EH (cell line): ENCODE measurements around the gene PAMR1.

ENCODE experiments used
- DNase-seq: peaks from one replicate; pipeline ENCODE4 v3.0.0-alpha.2; 2015; ENCODE audit warnings: low read depth

The PAMR1 gene

GRCh38 chr11:35454362-35454761, 71.1 kb downstream of the PAMR1 start:
- no peak for DNase-seq

DNA sequence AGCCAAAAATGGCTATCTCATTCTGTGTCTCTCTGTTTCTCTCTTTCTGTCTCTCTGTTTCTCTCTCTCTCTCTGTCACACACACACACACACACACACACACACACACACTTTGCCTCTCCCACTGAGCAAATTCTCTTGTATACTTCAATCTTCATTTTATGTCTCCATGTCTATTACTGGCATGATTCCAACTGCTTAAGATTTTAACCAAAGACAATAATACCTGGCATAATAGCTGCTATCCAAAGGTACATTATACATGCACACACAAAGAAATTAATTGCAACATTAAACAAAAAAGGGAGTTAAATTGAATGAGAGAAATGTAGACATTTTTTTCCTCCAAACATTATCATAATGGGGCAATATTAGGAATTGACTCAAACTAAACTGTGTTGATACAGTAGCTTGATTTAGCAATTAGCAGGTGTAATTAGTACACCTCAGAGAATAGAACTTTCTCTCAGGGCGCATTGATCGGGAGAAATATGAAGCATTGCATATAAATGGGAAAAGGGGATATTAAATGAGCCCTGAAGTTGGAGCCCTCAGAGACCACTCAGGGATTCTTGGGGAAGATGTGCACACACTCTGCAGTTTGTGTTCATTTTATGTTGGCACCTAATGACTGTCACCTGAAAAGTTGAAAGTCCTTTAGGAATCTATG, 88.7 kb downstream of the PAMR1 start:
- DNase-seq = no peak

DNA sequence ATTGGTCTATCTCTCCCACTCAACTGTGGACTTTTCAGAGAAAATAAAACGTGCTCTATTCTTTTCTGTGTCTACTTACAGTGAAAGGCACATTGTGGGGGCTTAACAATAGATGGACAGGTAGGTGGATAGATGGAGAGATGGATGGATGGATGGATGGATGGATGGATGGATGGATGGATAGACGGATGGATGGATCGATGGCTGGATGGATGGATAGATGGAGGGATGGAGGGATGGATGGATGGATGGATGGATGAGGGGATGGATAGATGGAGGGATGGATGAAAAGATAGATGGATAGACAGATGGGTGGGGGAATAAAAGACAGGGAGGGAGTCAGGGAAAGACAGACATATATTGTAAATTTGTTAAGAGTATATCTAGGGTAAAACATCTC, 91.8 kb downstream of the PAMR1 start:
- no peak for DNase-seq

DNA sequence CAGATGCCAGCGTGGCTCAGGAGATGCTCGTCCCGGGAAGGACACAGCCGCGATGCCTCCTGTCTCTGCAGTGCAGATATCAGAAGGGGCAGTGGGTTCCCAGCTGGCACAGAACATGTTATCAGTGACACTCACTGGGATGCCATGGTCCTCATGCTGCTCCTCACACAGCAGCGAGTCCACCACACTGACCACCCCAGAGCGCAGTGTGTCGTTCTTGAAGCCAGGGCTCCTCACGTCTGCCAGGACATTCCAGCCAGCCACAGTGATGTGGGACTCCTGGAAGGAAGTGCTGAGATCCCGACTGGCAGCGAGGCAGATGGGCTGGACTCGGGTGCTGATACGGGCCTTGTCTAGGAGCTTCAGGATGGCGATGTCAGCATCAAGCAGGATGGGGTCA, 93.0 kb downstream of the PAMR1 start:
- no peak for DNase-seq

DNA sequence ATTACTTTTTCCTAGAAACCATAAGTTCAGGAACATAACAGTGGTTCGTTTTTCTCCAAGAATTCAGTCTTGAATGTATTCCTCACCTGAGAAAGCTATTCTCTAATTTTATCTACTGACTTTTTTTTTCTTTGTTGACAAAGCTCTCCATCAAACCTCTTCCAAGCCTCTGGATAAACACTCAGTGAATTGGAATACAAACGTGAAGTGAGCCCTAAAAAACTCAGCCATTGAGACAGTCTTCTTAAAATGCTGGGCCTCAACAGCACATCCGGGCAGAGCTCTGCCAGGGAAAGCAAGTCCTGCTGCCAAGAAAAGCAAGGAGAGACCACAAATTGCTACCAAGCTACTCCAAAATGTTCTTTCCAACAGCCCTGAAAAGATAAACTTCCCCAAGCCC, 98.3 kb downstream of the PAMR1 start:
- peak; percentile 76 for DNase-seq

- no peak for DNase-seq
Measured at GRCh38 chr11:35426351-35426750, 99.1 kb downstream of the PAMR1 start.

DNA sequence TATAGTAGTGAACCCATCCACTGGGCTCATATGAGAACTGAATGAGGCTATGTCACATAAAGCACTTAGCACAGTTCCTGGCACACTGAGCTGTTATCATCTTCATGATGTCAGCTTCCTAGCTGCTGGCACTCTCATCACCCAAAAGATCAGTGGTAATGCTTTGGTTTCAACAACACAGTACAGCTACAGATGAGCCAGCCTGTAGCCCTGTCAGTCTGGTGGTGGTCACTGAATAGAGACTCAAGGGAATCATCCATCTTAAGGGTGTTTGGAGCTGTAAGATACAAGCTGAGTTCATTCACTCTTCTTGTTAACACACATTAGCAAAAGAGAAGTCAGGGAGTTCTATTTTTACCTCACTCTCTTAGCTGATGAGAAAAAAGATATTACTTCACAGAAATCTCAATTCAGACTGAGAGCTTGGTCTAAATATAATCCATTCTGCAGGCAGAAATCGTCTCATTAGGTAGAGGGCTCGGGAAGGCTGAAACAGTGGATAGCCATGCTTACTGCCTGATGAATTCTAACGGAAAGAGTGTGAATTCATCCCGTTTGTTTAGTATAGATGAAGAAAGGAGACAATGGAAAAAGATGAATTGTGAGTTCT, 99.7 kb downstream of the PAMR1 start:
- DNase-seq = no peak

DNA sequence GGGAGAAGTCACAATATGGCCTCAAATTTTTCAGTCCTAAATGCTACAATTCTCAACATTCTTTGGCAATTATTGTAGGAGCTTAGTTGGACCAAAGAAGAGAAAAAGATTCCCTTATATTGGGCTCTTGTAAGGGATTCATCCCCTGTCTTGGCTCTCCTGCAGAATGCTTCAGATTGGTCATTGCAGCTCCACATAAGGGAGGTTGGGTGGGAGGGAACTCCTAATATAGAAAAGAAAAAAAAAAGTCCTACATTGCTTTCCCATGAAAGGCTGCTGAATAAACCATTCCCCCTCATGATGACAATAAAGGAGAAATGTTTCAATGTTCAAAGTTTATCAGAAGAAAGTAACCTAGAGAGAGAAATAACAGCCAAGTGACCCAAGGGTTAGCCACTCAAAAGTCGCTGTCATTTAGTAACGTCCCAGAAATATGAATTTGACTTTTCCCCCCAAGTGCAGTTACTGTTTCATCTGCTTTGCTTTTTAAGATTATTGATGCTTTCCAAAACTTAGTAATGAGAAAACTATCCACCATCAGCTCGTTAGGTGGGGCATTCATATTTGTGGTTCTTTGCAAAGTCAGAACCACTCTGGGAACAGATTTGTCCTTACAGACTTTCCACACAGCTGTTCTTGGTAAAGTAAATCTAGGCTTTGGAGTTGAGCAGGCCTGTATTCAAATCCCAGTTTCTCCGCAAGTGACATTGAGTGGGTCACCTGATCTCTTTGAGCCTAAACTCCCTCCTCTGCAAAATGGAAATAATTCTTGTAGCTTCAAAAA, 101.1 kb downstream of the PAMR1 start:
- peak; percentile 75 for DNase-seq

DNA sequence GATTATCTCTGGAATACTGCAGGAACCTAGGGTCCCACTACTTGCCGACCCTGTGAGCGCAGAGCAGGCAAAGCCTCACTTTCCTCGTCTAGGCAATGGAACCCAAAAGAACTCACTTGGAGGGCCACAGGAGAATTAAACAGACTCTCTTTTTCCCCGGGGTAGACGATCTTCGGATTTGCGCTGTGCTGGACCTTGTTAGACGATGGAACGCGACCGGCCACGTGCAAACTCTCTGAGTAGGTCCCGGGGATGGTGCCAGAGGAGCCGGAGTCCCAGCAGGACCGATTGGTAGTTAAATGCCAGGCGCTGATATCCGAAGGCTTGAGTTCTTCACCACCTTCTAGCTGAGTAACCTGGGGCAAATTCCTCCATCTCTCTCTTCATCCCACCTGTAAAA, 105.0 kb downstream of the PAMR1 start:
- DNase-seq = no peak

- no peak for DNase-seq
Measured at GRCh38 chr11:35419830-35420333, 105.5 kb downstream of the PAMR1 start.

- peak; percentile 54 for DNase-seq
Measured at GRCh38 chr11:35419184-35419829, 106.1 kb downstream of the PAMR1 start, which contains the start of gene SLC1A2. Gene SLC1A2, minus strand, starts transcription at chr11:35419558. Its CDS starts 592 bp downstream, at chr11:35418966.

- DNase-seq = peak; percentile 36
Measured at GRCh38 chr11:35418282-35419183, 106.9 kb downstream of the PAMR1 start.

DNA sequence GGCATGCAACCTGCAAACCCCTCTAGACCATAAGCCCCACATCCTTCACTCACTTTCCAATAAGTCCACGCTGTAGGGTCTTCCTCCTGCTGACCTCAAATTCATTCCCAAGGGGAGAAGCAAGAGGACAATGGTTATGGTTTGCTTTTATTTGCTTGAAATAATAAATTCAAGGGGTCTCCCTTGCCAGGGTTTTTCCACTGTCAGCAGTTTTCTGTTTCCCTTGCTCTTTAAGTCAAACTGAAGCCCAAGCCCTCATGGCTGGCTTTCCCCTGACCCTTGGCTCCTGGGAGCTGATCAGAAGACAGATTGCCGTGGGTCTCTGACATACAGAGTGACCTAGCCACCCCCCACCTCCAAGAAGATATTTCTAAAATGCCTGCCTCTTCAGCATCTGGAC, 109.9 kb downstream of the PAMR1 start:
- DNase-seq = no peak

- DNase-seq = no peak
Measured at GRCh38 chr11:35414776-35415175, 110.6 kb downstream of the PAMR1 start.

- no peak for DNase-seq
Measured at GRCh38 chr11:35414311-35414710, 111.1 kb downstream of the PAMR1 start.

DNA sequence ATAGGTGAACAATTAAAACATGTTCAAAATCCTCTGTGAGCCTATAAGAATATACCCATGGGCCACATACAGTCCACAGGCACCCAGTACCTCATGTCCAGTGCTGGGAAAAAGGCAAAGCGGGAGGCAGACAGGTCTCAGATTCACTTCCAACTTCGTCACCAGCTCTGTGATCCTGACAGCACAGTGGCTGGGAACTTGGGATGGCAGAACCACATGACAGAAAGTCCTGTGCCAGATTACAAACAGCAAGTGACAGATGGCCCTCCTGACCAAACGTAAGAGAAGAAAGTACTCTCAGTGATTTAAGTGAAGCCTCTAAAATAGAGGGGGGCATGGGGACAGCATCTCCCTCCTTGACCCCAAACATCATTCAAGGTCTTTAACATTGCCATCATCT, 111.8 kb downstream of the PAMR1 start:
- DNase-seq = no peak

- DNase-seq = peak; percentile 40
Measured at GRCh38 chr11:35412285-35412684, 113.1 kb downstream of the PAMR1 start.

- no peak for DNase-seq
Measured at GRCh38 chr11:35407041-35407440, 118.4 kb downstream of the PAMR1 start.

DNA sequence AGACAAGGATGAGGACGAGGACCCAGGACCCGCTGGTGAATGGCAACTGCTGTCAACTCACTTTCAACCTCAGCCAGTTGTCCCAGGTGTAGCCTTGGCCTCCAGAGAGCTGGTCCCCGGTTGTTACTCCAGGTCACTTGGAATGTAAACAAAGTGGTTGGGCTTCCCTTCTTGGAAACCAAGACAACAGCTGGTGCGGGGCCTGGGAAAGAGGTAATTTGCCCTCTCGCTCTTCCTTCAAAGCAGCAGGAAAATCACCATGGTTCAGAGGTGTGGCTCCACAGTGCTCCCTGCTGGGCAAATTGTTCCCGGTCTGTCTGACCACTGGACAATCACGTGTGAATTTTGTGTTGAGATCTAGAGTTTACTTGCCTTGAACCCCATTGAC, 121.0 kb downstream of the PAMR1 start:
- DNase-seq = peak; percentile 44

- DNase-seq = no peak
Measured at GRCh38 chr11:35403765-35404387, 121.5 kb downstream of the PAMR1 start.
